GM21737 (cell line): ENCODE data around the gene CKLF.

Experiments
- ATAC-seq: cut with Tn5 transposase; IDR thresholded peaks from one replicate; pipeline ENCODE4 v1.9.1; 2021; ENCODE audit warnings: mild to moderate bottlenecking, moderate library complexity; ENCODE audit not compliant: unreplicated experiment

The CKLF gene

DNA sequence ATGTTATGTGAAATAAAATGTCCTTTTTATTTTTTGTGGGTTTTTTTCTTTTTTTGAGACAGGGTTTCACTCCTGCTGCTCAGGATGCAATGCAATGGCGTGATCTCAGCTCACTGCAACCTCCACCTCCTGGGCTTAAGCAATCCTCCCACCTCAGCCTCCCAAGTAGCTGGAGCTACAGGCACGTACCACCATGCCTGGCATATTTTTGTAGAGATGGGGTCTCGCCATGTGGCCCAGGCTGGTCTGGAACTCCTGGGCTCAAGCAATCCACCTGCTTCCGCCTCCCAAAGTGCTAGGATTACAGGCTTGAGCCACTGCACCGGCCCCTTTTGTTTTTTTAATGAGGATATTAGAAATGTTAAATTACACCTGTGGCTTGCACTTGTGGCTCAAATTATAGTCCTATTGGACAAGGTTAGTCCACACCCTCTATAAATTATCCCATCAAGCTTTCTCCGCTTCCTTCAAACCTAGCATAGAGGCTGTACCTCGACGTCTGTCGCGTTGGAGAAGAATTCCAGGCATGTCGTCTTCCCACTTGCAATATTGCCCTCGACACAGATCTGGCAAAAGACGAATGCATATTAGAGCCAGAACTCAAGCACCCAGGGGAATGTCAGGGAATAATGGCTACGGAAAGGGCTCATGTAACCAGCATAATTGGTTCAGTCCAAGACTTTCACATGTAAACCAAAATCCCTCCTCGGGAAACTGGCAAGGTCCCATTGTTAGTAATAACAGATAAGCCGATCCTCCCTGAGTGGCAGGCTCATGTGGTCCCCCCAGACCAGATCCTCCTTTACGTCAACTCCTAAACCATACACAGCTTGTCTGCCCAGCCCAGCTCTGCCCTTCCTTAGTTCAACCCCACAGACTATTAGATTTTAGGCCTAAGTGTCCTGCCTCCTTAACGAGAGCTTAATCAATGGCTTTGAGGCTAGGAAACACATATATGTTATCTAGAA is 10.7 kb upstream of the CKLF start:
- ATAC-seq, result no peak

DNA sequence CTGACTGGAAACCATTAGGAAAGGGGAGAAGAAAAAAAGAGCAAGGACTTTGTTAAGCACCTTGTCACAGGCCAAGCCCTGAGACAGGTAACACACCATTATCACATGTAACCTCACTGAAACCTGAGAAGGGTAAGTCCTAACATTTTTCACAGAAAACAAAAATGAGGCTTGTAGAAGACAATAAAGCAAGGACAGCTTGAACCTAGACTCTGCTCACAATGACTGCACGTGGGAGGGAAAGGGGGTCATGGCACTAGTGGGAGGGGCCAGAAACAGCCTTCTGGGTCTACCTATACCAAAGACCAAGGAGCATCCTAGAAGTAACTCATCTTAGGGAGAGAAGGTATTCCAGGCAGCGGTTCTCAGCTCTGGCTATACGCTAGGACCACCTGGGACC is 10.0 kb upstream of the CKLF start:
- ATAC-seq, result no peak

DNA sequence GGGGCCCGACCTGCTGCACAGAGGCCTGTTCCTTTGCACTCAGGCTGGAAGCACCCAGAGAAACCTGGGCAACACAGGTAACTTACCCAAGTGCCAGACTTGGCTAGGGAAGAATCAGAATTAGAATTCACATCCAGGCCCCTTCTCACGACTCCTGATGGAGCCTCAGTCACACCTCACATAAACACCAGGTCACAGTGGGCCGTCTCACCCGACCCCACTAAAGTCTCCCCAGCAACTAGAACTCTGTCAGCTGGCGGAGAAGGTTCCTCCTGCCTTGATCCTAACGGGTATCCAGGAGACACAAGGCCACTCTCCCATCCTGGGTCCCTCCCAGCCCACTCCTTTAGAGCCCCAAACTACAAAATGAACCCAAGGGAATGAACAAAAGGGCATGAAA is 8.8 kb upstream of the CKLF start:
- ATAC-seq, result no peak

DNA sequence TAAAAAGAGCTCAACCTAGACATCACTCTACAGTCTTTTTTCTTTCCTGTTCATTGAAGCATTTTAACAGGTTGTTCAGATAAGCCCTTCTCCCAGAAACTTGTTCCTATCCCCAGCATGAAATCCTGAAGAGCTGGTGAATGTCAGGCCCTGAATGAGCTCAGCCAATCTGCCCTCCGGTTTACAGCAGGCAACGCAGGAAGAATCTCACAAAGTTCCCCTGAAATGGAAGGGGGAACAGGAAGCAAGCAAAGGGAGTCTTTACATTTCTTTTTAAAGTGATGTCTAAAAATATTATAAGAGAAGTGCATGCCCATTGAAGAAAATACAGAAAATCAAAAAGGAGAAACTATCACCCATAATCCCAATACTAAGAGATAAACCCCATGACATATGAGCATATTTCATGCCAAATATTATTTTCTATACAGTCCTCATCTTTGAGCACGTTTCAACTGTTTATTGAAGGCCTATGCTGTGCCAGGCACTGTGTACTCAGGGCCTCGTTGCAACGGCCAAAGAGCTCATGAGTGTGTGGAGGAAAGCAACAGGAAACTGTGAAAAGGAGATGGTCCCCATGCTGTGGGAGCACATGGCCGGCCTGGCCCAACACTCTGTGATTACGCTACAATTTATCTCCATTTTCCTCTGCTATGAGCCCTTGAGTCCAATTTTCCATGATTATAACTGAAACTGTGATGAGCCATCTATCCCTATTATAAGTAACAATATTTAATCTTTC is 8.2 kb upstream of the CKLF start:
- no peak for ATAC-seq

DNA sequence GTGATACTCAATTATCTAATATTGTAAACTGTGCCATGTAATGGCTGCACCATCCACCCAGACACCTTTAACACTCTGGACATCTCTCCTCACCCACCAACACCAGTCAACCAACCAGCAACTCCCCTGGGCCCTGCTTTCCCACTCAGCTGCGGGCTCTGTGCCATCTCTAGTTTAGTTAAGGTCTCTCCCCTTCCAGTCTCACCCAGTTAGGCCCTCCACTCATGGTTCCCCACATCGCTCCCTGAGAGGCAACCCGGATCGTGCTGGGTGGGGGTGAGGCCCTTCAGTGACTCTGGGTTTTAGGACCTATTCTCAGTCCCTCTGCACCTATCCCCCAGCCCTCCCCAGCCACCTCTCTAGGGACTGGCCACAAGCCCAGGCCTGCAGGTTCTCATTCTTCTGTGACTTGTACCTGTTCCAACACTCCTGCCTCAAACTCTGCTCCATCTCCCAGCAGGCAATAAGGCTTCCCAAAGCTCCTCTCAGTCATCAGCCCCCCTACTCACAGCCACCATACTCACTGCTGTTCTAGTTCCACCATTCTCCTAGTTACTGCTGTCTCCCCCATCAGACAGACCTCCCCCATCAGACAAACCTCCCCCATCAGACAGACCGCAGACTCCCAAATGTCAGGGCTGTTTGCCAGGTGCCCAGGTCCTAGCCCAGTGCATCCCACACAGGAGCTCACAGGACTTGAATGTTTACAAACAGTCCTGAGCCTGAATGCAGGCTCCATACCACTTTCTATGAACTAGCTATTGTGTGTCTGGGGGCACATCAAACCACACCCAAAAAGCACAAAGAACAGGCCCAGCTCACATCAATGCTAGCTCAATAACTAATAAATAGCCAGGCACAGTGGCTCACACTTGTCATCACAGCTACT is 5.0 kb upstream of the CKLF start:
- ATAC-seq, result no peak

DNA sequence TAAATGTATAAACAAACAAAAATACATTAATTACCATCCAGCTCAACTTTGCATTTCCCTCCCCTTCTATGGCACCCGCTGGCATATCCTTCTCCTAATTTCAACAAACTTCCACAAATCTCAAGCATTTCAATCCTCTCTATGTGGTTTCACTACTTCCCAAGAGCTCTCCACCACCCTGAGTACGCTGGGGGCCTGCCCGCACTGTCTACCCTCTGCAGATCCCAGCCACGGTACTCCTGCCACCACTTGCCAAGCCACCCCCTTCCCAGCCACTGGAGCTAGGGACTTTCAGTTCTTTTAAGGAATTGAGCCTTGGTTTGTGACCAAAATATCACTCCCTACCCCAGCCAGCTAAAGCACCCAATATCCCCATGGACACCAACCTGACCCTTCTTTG is 4.3 kb upstream of the CKLF start:
- ATAC-seq, result no peak

DNA sequence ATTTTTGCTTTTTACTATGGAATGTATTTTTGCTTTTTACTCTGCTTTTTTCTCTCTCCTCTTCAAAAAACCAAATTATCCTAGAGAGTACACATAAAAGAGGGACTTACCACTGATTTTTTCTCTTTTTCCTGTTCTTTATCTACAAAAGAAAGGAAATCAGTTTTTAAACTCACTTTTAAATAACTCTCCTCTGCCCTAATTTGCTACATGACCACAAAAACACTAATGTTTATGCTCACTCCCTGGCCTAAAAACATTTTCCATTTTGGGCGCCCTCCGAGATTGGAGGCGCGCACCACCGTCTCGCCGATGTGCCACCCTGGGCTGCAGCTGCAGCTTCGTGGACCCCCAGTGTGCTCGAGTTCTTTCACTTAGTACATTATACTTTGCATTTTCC is 3.5 kb upstream of the CKLF start:
- ATAC-seq, result no peak

DNA sequence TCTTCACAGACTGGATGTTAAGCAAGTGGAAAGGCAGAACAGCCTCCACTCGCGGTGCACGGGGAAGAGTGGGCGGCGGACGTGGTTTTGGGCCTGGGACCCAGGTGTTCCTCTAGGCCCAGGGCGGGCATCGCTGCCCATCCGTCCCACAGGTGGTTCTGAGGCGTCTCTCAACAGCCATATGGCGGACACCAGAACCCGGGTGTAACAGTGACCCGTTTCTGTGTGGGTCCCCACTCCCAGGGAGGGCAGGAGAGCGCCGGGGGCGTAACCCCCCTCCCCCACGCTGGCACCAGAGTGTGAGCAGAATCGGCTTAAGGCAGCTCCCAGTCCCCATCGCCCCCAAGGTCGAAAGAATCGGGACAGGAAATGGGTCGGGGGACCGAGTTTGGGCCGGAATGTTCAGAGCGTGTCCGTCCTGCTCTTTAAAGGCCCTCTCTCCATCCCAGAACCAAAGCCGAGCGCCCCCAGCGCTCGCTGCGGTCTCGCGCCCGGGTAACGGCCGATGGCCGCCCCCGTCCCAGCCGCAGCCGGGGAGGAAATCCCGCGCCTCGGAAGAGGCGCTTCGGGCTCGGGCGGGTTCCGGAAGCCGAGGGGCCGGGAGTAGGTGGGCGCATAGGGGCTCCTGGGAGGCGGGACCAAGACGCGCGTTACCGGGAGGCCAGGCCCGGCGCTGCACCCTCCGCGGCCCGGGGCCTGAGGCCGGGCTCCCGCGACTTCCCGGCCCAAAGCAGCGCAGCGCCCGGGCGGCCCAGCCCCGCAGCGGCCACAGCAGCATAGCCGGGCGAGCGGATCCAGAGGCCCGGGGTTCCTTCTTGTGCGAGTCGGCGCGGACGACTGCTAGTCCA is 2.9 kb upstream of the CKLF start, which contains the start of gene TK2:
TSS of gene TK2 (minus strand) at position 839 of the 848 bp plus-strand sequence. CDS start at position 778, 61 bp downstream.
- ATAC-seq, result no peak

DNA sequence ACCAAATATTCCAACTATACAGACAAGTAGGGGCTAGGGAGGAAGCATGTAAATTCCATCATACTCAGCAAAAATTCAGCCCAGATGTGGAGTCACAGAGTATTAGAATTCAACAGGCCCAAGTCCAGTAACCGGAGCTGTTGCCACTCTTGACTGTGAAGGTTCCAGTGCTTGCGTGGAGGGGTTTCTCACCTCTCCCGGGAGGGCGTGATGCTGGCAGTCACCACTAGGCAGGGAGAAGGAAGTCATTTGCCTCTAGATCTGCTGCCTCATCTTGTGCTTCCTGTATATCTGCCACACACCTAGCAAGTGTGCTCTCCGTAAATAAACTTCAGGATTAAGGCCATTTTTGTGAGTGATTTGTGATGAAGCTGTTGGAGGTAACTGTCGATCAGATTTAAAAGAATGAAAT is 1.0 kb upstream of the CKLF start:
- no peak for ATAC-seq

DNA sequence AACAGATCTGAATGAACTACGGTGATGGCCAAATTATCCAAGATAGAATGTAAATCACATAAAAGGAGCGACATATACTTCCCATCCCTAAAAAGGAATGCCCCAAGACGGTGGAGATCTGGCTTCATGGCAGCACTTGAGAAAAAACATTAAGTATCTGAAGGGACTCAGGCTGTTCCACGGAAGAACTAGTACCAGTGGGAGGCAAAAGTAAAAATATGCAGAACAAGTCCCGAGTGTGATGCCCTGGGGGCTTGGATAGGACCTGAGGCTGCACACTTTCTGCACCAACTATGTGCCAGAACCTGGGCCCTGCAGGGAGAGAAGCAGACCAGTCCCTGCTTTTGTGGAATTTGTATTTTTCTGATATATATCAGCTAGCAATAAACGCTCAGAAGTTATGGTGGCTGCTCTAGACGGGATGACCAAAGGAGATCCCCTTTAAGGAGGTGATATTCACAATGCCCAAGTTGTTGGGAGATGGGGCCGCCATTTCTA is 539 bp upstream of the CKLF start:
- no peak for ATAC-seq

DNA sequence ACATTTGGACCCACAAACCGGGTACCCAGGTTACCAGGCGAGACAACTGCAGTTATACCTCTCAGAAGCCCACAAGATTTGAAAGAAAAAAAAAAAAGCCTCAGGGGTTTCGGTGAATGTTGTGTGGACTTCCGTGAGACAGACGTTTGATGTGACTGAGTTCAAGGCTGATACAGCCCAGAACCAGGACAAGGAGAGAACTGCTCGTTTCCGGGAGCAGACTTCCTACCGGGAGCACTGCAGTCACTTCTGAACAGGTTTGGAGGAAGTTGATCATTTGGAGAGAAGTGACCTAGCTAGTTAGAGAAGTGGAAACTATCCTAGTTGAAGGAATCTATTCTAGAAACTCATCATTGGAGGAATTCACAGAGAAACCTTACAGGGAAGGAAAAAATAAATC is 847 bp downstream of the CKLF start:
- no peak for ATAC-seq

DNA sequence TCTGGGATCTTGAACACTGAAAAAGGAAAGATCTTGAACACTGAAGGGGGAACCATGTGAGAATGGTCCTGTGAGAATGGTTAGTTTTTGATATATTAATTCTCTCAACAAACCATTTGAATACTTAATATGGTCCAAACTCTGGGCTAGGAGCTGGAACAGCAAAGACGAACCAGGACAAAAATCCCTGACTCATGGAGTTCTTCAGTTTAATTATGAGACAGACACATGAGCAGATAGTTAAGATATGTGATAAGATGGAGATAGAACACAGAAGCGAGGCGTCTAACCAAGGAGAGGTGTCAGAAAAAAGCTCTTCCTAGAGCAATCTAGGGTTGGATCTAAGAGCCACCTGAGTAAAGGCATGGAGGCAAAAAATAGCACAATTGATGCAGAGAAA is 1.6 kb downstream of the CKLF start:
- ATAC-seq, result no peak

DNA sequence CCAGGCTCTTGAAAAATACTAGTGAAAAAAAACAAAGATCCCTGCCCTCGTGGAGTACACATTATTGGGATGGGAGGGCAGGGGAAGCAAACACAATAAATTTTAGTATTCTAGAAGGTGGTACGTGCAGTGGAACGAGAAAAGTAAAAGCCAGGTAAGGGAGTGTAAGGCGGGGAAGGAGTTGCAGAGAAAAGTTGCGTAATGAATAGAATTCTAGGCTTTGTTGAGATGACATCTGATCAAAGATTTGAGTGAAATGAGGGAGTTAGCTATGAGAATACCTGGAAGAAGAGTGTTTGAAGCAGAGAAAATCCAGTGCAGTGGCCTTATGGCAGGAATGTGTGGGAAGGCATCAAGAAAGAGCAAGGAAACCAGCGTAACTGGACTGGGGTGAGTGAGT is 2.1 kb downstream of the CKLF start:
- no peak for ATAC-seq

DNA sequence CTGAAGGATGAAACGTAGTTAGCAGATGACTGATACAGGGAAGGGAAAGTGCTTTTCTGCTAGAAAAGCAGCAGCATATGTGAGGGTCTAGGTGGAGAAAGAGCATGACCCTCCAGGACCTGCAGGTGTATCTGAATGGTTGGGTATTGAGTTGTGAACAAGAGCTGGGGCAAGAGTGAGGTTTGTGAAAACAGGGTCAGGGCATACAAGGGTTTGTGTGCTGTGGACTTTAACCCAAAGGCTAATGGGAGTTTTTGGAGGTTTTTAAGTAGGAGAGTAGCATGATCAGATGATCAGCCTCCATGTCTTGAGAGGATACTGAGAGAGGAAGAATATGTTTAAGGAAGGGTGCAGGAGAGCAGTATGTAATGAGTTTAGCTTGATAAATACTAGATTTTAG is 7.7 kb downstream of the CKLF start:
- ATAC-seq, result no peak

DNA sequence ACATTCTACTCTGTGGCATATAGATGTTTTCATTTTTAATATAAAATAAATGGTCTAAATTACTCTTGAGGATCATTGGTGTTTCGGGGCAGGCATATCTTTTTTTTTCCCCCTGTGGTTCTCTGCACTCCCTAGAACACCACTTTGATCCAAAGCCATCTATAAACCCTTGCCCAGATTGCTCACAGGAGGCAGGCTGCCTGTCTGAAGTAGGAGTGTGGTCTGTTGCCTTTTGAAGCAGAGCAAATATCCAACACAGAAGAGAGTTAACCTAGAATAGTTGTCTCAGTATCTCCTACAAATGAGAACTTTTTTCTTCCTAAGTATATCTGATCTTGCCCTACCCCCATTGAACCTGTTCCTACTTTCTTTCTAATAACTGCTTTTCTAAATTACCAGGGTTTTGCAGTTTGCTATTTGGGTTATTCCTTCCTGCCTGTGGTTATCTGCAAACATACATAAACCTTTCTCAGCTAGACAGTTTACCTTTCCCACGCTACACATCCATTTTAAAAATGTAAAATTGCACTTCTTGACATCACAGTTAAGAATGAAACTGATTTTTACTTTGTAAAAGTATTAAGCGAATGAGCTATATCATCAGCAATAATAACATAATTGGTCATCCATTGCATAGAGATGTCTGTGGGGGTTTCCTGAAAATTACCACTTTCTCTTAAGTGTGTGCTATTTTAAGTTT is 9.2 kb downstream of the CKLF start:
- ATAC-seq, result no peak

DNA sequence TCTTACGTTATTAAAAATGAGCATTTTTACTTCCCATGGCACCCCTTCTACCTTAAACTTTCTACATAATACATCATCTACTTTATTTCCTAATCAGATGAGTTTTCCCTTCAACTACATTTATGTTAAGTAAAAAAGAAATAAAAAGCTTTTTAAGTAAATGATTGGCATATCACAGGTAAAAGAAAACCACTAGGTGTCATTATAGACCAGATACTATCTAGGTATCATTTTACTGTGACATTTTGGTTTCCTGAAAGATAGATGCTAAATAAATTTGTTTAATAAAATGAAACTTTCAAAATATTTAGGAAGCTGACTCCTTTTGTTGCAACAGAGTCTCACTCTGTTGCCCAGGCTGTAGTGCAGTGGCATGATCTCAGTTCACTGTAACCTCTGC is 10.0 kb downstream of the CKLF start:
- no peak for ATAC-seq

DNA sequence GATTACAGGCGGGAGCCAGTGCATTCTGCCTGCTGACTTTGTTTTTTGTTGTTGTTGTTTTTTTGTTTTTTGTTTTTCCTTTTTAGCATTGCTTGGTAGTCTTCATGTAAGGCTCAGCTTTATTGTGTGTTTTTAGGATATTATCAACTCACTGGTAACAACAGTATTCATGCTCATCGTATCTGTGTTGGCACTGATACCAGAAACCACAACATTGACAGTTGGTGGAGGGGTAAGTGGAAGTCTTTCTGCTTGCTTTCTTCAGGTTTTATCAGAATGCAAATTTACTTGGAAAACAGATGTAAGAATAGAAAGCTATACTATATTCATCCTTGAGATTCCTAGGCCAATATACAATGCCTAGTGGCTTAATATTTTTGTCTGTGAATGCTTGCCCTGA is 10.6 kb downstream of the CKLF start:
- ATAC-seq, result no peak

DNA sequence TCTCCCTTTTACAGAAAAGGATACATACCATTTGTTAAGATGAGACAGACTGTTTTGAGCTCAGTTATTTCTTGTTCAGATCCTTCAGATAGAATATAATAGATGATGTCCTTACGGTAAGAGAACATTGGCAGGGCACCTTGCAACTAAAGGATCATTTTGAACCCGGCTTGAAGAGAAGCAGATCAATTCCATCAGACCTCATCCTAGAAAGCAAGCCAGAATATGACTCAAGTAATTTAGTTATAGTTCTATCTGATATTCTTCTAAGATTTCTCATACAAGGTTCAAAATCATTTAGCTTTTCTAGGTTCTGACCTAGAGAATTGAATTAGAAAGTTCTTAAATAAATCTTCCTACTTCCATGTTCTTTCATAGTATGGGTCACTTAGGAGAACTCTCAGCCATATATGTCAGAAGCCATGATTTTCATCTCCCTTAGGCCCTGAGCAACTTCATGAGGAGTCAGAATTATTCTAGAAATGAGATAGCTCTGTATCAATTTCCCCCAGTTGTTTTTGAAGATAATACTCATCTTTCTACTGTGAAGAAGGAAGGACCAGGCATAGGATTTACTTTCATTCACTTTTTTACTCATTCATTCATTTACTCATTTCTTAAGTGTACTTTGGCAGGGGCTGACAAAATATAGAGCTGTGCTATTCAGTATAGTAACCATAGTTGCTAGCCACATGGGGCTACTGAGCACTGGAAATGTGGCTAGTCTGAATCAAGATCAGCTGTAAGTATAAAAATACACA is 11.4 kb downstream of the CKLF start:
- ATAC-seq, result no peak
